HG03354 (cell line): ENCODE results near the gene SLC25A6.
A peak's percentile ranks its signal among the peaks of the same experiment; 100 is the strongest.
"Not testable (repeated sequence)": the region's sequence is repeated elsewhere in the genome, so short reads cannot be mapped to it uniquely, and the experiment has no call there.

Experiments used
- ATAC-seq: cut with Tn5 transposase; IDR thresholded peaks from one replicate; pipeline ENCODE4 v1.9.1; 2021; ENCODE audit warnings: mild to moderate bottlenecking; ENCODE audit not compliant: unreplicated experiment, poor library complexity, severe bottlenecking

Gene SLC25A6

GRCh38 chrX:1391707-1392375, at the start of gene SLC25A6:
Gene SLC25A6, minus strand, starts transcription at chrX:1392113. Its CDS starts 104 bp downstream, at chrX:1392009.
- peak; percentile 95 for ATAC-seq

- no peak for ATAC-seq
Measured at GRCh38 chrX:1440506-1440905, 48.6 kb upstream of the SLC25A6 start.

GRCh38 chrX:1435241-1435895, 43.5 kb upstream of the SLC25A6 start:
- no peak for ATAC-seq

- ATAC-seq: no peak
Measured at GRCh38 chrX:1434871-1435240, 42.9 kb upstream of the SLC25A6 start.

GRCh38 chrX:1433646-1434357, 41.9 kb upstream of the SLC25A6 start:
- ATAC-seq: no peak

- no peak for ATAC-seq
Measured at GRCh38 chrX:1430451-1430850, 38.5 kb upstream of the SLC25A6 start.

GRCh38 chrX:1427756-1428155, 35.8 kb upstream of the SLC25A6 start:
- no peak for ATAC-seq

GRCh38 chrX:1426321-1426720, 34.4 kb upstream of the SLC25A6 start:
- not testable (repeated sequence) for ATAC-seq

GRCh38 chrX:1425381-1425780, 33.5 kb upstream of the SLC25A6 start:
- no peak for ATAC-seq

GRCh38 chrX:1424147-1424851, 32.4 kb upstream of the SLC25A6 start:
- no peak for ATAC-seq

- no peak for ATAC-seq
Measured at GRCh38 chrX:1423215-1423614, 31.3 kb upstream of the SLC25A6 start.

GRCh38 chrX:1422135-1422465, 30.2 kb upstream of the SLC25A6 start:
- no peak for ATAC-seq

- ATAC-seq: no peak
Measured at GRCh38 chrX:1421433-1422134, 29.7 kb upstream of the SLC25A6 start.

- ATAC-seq: no peak
Measured at GRCh38 chrX:1420371-1420770, 28.5 kb upstream of the SLC25A6 start.

- ATAC-seq: no peak
Measured at GRCh38 chrX:1419545-1420355, 27.8 kb upstream of the SLC25A6 start.

- ATAC-seq: no peak
Measured at GRCh38 chrX:1418901-1419544, 27.1 kb upstream of the SLC25A6 start.

- ATAC-seq: no peak
Measured at GRCh38 chrX:1417921-1418771, 26.2 kb upstream of the SLC25A6 start.
